GM12878 (cell line): ENCODE measurements around the gene CARM1. TPM values are rescaled to one million over a fixed set of nuclear protein-coding genes. Genes with fewer than 3 reads are reported as not detected.

Source experiments
- ATAC-seq: fragments of 200-7000 bp; cut with Tn5 transposase; 3 replicates; pipeline ENCODE4 v1.9.1; 2020; ENCODE audit warnings: mild to moderate bottlenecking, moderate library complexity
- BruUV-seq: library from RNA; stranded (reverse); fragments of 400-500 nt; replicated peaks from 2 replicates; lab custom pipeline; 2021; lab: Mats Ljungman, UMichigan
- CTCF ChIA-PET: fragments of 300-600 bp; sonication (Branson Sonifier 250); formaldehyde crosslinking; extraction: SDS; loops from one replicate; lab custom pipeline; 2021; ENCODE audit warnings: inconsistent platforms; lab: Yijun Ruan, JAX
- POLR2A ChIA-PET: fragments of 350-600 bp; formaldehyde crosslinking; extraction: SDS; loops from one replicate; lab custom pipeline; 2021; ENCODE audit warnings: inconsistent platforms; lab: Charles Lee
- RAD21 ChIA-PET: fragments of 300-600 bp; sonication (Branson Sonifier 250); formaldehyde crosslinking; loops from one replicate; lab custom pipeline; 2023; ENCODE audit warnings: antibody characterized with exemption; ENCODE audit not compliant: unreplicated experiment; lab: Charles Lee
- SMC1A ChIA-PET: fragments of 300-600 bp; sonication (Branson Sonifier 250); formaldehyde crosslinking; loops from one replicate; lab custom pipeline; 2023; ENCODE audit not compliant: unreplicated experiment, uncharacterized antibody; lab: Charles Lee
- DNase-seq: peaks from one replicate; pipeline ENCODE4 v3.0.0-alpha.2; 2011; ENCODE audit warnings: low read depth, low spot score
- FAIRE-seq: peaks from 3 replicates; lab custom pipeline; 2011; peaks lifted over from hg19 to GRCh38; lab: Jason Lieb, UNC
- H2AFZ ChIP-seq: 2 replicates; pipeline ENCODE4 v1.6.0; 2011; ENCODE audit warnings: low read depth, low read length, control low read depth; ENCODE audit not compliant: control insufficient read depth
- H3K27ac ChIP-seq: 2 replicates; pipeline ENCODE4 v1.5.1; 2011; ENCODE audit warnings: control low read depth; ENCODE audit not compliant: control insufficient read depth, insufficient read depth
- H3K27me3 ChIP-seq, 2 experiments: replicated peaks in 1 of 2; 2 replicates each; pipeline versions ENCODE4 v1.6.0 to v1.6.1; 2011; ENCODE audit warnings: low read length in 1 of 2; ENCODE audit not compliant: control insufficient read depth in 2 of 2, insufficient read depth in 2 of 2
- H3K36me3 ChIP-seq, 2 experiments: 2 replicates each; pipeline ENCODE4 v1.5.1; 2011; ENCODE audit warnings: low read length in 1 of 2; ENCODE audit not compliant: control insufficient read depth in 2 of 2, insufficient read depth in 2 of 2
- H3K4me1 ChIP-seq: 2 replicates; pipeline ENCODE4 v1.6.1; 2011; ENCODE audit warnings: mild to moderate bottlenecking, low read length, moderate library complexity, mixed read lengths; ENCODE audit not compliant: control insufficient read depth, insufficient read depth
- H3K4me2 ChIP-seq: 2 replicates; pipeline ENCODE4 v1.6.0; 2011; ENCODE audit warnings: control low read depth; ENCODE audit not compliant: control insufficient read depth, insufficient read depth
- H3K4me3 ChIP-seq: fragments of 200-600 bp; sonication (generic); 2 replicates; pipeline ENCODE4 v1.5.1; 2016
- H3K79me2 ChIP-seq: 2 replicates; pipeline ENCODE4 v1.6.0; 2011; ENCODE audit warnings: low read length; ENCODE audit not compliant: control insufficient read depth, insufficient read depth
- H3K9ac ChIP-seq: 2 replicates; pipeline ENCODE4 v1.8.0; 2011; ENCODE audit warnings: low read length, control low read depth, mixed read lengths; ENCODE audit not compliant: control insufficient read depth, insufficient read depth
- H3K9me3 ChIP-seq: replicated peaks from 3 replicates; pipeline ENCODE4 v1.5.1; 2011; ENCODE audit warnings: mild to moderate bottlenecking, low read length; ENCODE audit not compliant: control insufficient read depth, insufficient read depth
- H4K20me1 ChIP-seq: 2 replicates; pipeline ENCODE4 v1.6.0; 2011; ENCODE audit not compliant: control insufficient read depth, insufficient read depth
- ATF7 ChIP-seq: fragments of 450-650 bp; IDR thresholded peaks from 2 replicates; pipeline ENCODE4 v1.6.1; 2016; ENCODE audit warnings: low read depth, mild to moderate bottlenecking
- CBX5 ChIP-seq: sonication (generic); IDR thresholded peaks from 2 replicates; pipeline ENCODE4 v1.6.1; 2016; ENCODE audit warnings: low read depth, moderate library complexity, mild to moderate bottlenecking, inconsistent platforms
- ELK1 ChIP-seq: IDR thresholded peaks from 2 replicates; pipeline ENCODE4 v1.6.1; 2012; ENCODE audit warnings: low read depth, low read length, improper control_type of control experiment
- ETV6 ChIP-seq, 2 experiments: fragments of 450-650 bp in 1 of 2; IDR thresholded peaks in 1 of 2; conservative IDR thresholded peaks in 1 of 2; 2 replicates each; pipeline ENCODE4 v1.6.1; 2014; ENCODE audit warnings: antibody characterized with exemption in 1 of 2, borderline replicate concordance in 1 of 2, low read depth in 1 of 2, mild to moderate bottlenecking in 1 of 2, moderate library complexity in 1 of 2
- POLR2A ChIP-seq: IDR thresholded peaks from 2 replicates; pipeline ENCODE4 v1.6.1; 2011; ENCODE audit warnings: low read depth, mild to moderate bottlenecking, low read length
- ZSCAN29 ChIP-seq: fragments of 450-650 bp; IDR thresholded peaks from 2 replicates; pipeline ENCODE4 v1.6.1; 2017; ENCODE audit warnings: mild to moderate bottlenecking, moderate library complexity
- WGBS: methylation state at CpG from one replicate; pipeline ENCODE4 v1.1.6; 2016; ENCODE audit warnings: low lambda C conversion rate; ENCODE audit not compliant: insufficient replicate concordance, insufficient coverage; ENCODE audit errors: missing lambda C conversion rate; 5-methylcytosine and 5-hydroxymethylcytosine counted together
- in situ Hi-C: fragments of 300-500 bp; cut with MboI; formaldehyde crosslinking; loops from 9 replicates; pipeline ENCODE4 v1.14.3; 2018; ENCODE audit warnings: mixed read lengths
- intact Hi-C: fragments of 100-400 bp; cut with micrococcal nuclease; formaldehyde crosslinking; loops from one replicate; pipeline ENCODE4 v1.14.2; 2022; ENCODE audit not compliant: unreplicated experiment
- polyA plus RNA-seq, 11 experiments: library from polyadenylated mRNA; depleted of rRNA in 4 of 11; unstranded in 6 of 11; stranded (reverse) in 5 of 11; fragments of >200 nt; fragmentation: Nextera tagmentation in 4 of 11; fragmentation: Illumina TruSeq in 1 of 11; extraction: Ambion mirVana in 4 of 11; extraction: Trizol in 1 of 11; gene quantifications; 1 replicate in 1 of 11; 2 replicates in 10 of 11; pipeline versions ENCODE4 v1.2.1 to v1.2.3, GENCODE V29; 2011 to 2016; ENCODE audit warnings: inconsistent platforms in 2 of 11, missing spikeins in 2 of 11, low read depth in 1 of 11
- total RNA-seq, 4 experiments: library from RNA; depleted of rRNA in 3 of 4; stranded (reverse); fragments of >200 nt in 3 of 4; fragmentation: Illumina TruSeq in 1 of 4; extraction: Trizol in 1 of 4; gene quantifications; 2 replicates each; pipeline versions ENCODE4 v1.2.1 to v1.2.3, GENCODE V29; 2013 to 2021
- TF ChIP-seq, protein P1 (sequence below): fragments of 450-650 bp; IDR thresholded peaks from 2 replicates; pipeline ENCODE4 v1.6.1; 2017; ENCODE audit warnings: mild to moderate bottlenecking, low read depth, inconsistent platforms; ENCODE audit not compliant: poor library complexity, severe bottlenecking

The CARM1 gene
- total and polyA plus RNA-seq, 10 of the 15 experiments (the other 5 are each of a cell fraction or from before 2014, with no cell fraction given), result 0.45 to 116 (median 39.7) TPM

- no peak for TF ChIP-seq CBX5
Observed at GRCh38 chr19:10915130-10916091, 44.1 kb downstream of the CARM1 start (continued).

- in situ Hi-C loops, result no loop called here
- H3K9me3 ChIP-seq, result no peaks in the 10 kb centered on the region
- DNase-seq (no peak), ATAC-seq (no peak), FAIRE-seq (no peak)
- H3K4me2 ChIP-seq, result no peak overlapping the region
- BruUV-seq, result no TSS peak
- H3K79me2 ChIP-seq, result no peaks in the 10 kb centered on the region
- ChIA-PET POLR2A (no interaction called here), SMC1A (interaction anchor here (0.9 kb wide), 1 partner anchor 44 kb away, joined by 3 read pairs; no protein-coding TSS in a partner anchor), RAD21 (interaction anchor here (1.6 kb wide), 1 partner anchor 28 kb away, joined by 5 read pairs; no protein-coding TSS in a partner anchor), CTCF (interaction anchor here (0.7 kb wide), 1 partner anchor 20 kb away, joined by 4 read pairs; no protein-coding TSS in a partner anchor)
- H3K36me3 ChIP-seq, result peaks cover 12 to 51% of the 10 kb centered on the region in 2 experiments
- TF ChIP-seq, protein P1, sequence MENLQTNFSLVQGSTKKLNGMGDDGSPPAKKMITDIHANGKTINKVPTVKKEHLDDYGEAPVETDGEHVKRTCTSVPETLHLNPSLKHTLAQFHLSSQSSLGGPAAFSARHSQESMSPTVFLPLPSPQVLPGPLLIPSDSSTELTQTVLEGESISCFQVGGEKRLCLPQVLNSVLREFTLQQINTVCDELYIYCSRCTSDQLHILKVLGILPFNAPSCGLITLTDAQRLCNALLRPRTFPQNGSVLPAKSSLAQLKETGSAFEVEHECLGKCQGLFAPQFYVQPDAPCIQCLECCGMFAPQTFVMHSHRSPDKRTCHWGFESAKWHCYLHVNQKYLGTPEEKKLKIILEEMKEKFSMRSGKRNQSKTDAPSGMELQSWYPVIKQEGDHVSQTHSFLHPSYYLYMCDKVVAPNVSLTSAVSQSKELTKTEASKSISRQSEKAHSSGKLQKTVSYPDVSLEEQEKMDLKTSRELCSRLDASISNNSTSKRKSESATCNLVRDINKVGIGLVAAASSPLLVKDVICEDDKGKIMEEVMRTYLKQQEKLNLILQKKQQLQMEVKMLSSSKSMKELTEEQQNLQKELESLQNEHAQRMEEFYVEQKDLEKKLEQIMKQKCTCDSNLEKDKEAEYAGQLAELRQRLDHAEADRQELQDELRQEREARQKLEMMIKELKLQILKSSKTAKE, result no peak
- TF ChIP-seq ETV6 (conservative IDR thresholded peaks at IDR 0.05 in 1 of 2, IDR thresholded peaks at IDR 0.05 in 1 of 2; ENCODE audit: borderline replicate concordance in 1 of 2, low read depth in 1 of 2) (no peak), ELK1 (no peak), ZSCAN29 (no peak), POLR2A (0 out of 2 replicates have a peak, but pooled peaks have one; percentile 3), ATF7 (no peak)
- no peak overlapping the region for H2AFZ ChIP-seq
- H3K4me3 ChIP-seq, result no peak overlapping the region
- intact Hi-C loops, result no loop called here
- no peaks in the 10 kb centered on the region for H4K20me1 ChIP-seq
- H3K27me3 ChIP-seq, result no peaks in the 10 kb centered on the region
- 95% methylated on average over 6 of the region's 6 CpGs for WGBS
- H3K27ac ChIP-seq, result no peak overlapping the region
- no peaks in the 10 kb centered on the region for H3K4me1 ChIP-seq
- no peak overlapping the region for H3K9ac ChIP-seq
Observed at GRCh38 chr19:10916602-10917001, 45.2 kb downstream of the CARM1 start.
